Muscle layer of duodenum (tissue), 2 donors: ENCODE results near the gene BACH2.

Experiments
- H3K27ac ChIP-seq: one replicate; pipeline ENCODE4 v1.7.0; 2013; ENCODE audit warnings: mild to moderate bottlenecking, low read length
- H3K27me3 ChIP-seq: one replicate; pipeline ENCODE4 v1.7.0; 2013; ENCODE audit warnings: low read depth, mild to moderate bottlenecking, control low read depth, low read length
- H3K36me3 ChIP-seq, 2 donors: one replicate each; pipeline ENCODE4 v1.7.0; 2013; ENCODE audit warnings: low read length in 2 of 2, control low read depth in 1 of 2, mild to moderate bottlenecking in 1 of 2; ENCODE audit not compliant: insufficient read depth in 2 of 2, control insufficient read depth in 1 of 2
- H3K4me1 ChIP-seq, 2 donors: one replicate each; pipeline ENCODE4 v1.7.0; 2013; ENCODE audit warnings: low read length in 2 of 2, mild to moderate bottlenecking in 2 of 2, control low read depth in 1 of 2, moderate library complexity in 1 of 2; ENCODE audit not compliant: insufficient read depth in 2 of 2, control insufficient read depth in 1 of 2
- H3K4me3 ChIP-seq, 2 donors: one replicate each; pipeline ENCODE4 v1.7.0; 2013; ENCODE audit warnings: low read length in 2 of 2, low read depth in 1 of 2, mild to moderate bottlenecking in 1 of 2
- H3K9me3 ChIP-seq, 2 donors: one replicate each; pipeline ENCODE4 v1.7.0; 2013; ENCODE audit warnings: low read length in 2 of 2, control low read depth in 1 of 2, mild to moderate bottlenecking in 1 of 2; ENCODE audit not compliant: control insufficient read depth in 1 of 2
- donor health status: healthy.

The BACH2 gene

DNA sequence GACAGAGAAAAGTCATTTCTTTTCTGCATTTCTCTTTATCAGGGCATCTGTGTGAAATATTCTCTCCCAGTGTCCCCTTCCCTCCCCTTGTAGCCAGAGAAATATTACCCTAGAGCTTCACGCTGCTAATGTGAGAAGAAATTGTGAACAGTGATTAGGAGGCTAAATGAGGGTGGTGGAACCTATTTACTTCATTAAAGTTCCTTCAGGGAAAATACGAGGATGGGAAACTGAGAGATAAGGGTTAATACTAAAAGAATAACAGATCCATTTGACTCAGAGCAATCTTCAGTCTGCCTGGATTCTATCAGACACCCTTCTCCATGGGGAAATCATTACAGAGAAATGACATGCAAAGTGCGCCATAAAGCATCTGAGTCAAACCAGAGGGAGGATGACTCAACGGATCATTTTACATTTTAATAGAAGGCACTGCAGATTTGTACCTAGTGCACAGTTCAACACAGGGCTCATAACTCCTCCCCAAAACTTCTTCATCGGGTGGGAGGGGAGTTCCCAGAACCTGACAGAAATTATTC, 271.1 kb downstream of the BACH2 start:
- no peak overlapping the region for H3K27ac ChIP-seq
- no peaks in the 10 kb centered on the region for H3K36me3 ChIP-seq
- no peaks in the 10 kb centered on the region for H3K27me3 ChIP-seq
- H3K4me3 ChIP-seq, result no peak overlapping the region
- H3K4me1 ChIP-seq, result no peaks in the 10 kb centered on the region
- no peaks in the 10 kb centered on the region for H3K9me3 ChIP-seq

DNA sequence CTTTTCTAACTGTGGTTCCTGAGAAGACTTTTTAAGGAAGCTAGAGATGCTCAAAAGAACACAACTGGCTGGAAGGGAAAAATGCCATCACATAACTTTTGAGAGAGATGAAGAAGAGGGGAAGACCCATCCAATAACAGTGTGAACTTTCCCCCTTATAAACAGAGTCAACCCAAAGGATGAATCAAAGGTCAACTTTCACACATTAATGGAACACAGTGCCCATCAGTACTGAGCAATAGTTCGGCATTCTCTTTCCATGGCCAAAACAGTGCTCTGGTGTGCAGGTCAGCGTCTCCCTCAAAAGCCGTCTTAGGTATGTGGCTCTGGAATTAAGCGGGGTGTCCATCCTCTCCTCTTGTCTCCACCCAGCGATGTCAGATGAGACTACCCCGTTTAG, 272.0 kb downstream of the BACH2 start:
- H3K9me3 ChIP-seq, result no peaks in the 10 kb centered on the region
- no peak overlapping the region for H3K27ac ChIP-seq
- no peak overlapping the region for H3K4me3 ChIP-seq
- H3K4me1 ChIP-seq, result no peaks in the 10 kb centered on the region
- no peaks in the 10 kb centered on the region for H3K36me3 ChIP-seq
- no peaks in the 10 kb centered on the region for H3K27me3 ChIP-seq

DNA sequence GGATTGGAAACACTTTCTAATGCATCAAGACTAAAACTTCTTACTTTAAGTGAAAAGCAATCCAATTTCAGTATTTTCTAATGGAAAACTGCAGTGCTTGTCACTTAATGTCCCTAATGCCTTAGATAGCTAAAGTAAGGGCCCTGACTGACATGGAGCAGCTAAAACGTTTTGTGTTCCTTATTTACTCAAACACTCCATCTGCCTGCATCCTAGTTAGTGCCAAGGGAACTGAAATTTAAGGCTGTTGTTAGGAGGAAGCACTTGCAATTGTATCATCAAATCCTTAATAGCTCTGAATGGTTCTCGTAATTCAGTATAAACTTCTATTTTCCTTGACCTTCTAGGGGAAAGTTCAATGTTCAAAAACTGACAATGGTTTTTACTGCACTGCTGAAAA, 274.9 kb downstream of the BACH2 start:
- H3K36me3 ChIP-seq, result no peaks in the 10 kb centered on the region
- no peak overlapping the region for H3K27ac ChIP-seq
- no peaks in the 10 kb centered on the region for H3K9me3 ChIP-seq
- no peaks in the 10 kb centered on the region for H3K4me1 ChIP-seq
- no peak overlapping the region for H3K4me3 ChIP-seq
- no peaks in the 10 kb centered on the region for H3K27me3 ChIP-seq

DNA sequence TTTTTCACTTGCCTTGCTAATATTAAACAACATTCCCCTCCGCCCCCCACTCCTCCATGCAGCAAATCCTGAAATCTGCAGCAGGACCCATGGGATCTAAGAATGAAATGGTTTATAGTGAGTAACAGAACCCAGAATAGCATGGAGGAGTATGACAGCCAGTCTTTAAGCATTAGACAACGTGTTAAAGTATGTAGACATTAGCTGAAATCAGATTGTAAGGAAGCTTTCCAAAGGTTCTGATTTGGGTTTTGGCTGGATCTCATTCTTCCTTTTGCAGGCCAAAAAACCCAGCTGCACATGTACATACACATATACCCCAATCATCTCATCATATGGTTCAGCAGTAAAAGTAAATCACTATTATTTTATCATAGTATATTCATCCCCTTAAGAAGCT, 275.9 kb downstream of the BACH2 start:
- Histone ChIP-seq H3K36me3 (no peaks in the 10 kb centered on the region), H3K27me3 (no peaks in the 10 kb centered on the region), H3K27ac (no peak overlapping the region), H3K9me3 (no peaks in the 10 kb centered on the region), H3K4me3 (no peak overlapping the region), H3K4me1 (no peaks in the 10 kb centered on the region)

DNA sequence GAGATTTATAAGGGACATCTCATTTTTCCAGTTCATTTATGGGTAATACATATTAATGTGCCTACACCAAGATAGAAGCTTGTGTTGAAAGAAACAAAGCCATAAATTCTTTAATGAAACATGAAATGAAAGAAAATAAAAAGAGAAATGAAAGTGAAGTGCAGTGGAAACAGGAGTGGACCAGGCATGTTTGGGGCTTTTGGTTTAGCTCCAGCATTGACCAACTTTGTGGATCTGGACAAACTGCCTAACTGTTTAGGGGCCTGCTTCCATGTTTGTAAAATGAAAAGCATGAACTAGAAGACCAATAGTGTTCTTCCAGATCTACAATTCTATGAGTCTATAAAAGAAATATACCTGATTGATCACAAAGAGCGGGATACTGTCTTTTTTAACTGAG, 277.4 kb downstream of the BACH2 start:
- Histone ChIP-seq H3K27ac (no peak overlapping the region), H3K36me3 (no peaks in the 10 kb centered on the region), H3K4me3 (no peak overlapping the region), H3K9me3 (no peaks in the 10 kb centered on the region), H3K27me3 (no peaks in the 10 kb centered on the region), H3K4me1 (no peaks in the 10 kb centered on the region)

DNA sequence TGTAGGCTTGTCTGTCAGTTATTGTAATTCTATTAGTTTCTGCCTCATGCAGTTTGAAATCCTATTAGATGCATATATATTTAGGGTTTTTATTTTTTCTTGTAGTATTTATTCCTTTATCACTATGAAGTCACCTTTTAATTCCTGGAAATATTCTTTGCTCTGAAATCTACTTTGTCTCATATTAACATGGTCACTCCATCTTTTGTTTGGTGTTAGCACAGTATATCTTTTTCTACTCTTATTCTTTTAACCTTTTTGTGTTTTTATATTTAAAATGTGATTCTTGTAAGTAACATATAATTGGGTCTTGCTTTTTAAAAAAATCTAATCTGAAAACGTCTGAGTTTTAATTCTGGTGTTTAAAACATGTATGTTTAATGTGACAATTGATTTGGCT, 280.8 kb downstream of the BACH2 start:
- no peak overlapping the region for H3K27ac ChIP-seq
- H3K4me1 ChIP-seq, result no peaks in the 10 kb centered on the region
- H3K27me3 ChIP-seq, result no peaks in the 10 kb centered on the region
- H3K9me3 ChIP-seq, result no peaks in the 10 kb centered on the region
- no peak overlapping the region for H3K4me3 ChIP-seq
- H3K36me3 ChIP-seq, result no peaks in the 10 kb centered on the region

DNA sequence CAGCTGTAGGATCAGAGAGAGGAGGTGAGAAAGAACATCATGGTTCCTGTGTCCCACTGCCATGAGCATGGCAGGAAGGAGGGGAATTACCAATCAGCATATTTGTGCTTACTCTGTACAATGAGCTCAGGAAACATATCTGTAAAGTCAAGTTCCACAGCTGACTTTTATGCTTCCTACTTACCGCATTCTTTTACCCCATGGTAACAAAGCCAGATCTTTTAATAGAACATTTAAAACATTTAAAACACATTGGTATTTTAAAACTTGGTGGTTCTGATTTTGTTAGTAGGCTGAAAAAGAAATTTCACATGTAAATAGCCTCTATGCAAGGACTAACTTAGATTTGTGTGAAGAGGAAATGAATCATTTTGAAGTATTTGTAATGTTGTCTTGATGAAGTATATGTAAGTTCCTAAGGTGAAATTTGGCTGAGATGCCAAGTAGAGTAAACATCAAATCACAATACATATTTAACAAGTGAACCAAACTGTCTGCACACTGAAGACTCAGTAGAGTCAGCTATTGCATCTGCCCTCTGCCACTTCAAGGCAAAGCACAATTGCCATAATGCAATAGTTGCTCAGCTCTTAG, 287.6 kb downstream of the BACH2 start:
- Histone ChIP-seq H3K4me1 (no peaks in the 10 kb centered on the region), H3K4me3 (no peak overlapping the region), H3K36me3 (peaks cover 0 to 6% of the 10 kb centered on the region in 2 donors), H3K27ac (no peak overlapping the region), H3K9me3 (no peaks in the 10 kb centered on the region), H3K27me3 (no peaks in the 10 kb centered on the region)

DNA sequence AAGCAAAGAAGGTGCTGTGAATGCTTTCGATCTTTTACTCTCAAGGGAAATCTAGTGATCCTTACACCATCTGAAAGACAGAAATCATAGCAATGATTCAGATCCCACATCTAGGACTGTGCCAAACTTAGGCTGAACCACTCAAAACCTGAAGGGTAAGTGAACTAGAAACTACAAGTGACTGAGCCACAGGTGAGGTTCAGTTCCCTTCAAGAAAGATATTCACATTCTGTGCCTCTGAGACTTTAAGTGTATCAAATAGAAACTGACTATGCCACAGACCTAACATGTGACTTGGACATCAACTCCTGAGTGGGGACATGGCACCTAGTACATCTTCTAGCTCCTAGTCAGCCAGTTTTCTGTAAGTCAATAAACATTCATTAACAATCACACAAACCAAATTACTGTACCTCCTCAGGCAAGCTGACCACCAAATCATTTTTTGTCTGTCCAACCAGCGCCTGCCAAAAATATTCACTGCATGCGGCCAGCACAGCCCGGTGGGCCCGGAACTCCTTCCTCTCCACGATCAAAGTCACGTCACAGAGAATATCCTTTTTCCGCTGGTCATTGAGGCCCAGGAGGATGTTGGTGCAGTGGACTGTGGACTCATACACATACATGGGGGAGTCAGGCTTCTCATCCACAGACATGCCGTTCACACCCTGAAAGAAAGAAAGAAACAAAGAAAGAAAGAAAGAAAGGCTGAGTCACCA, 288.3 kb downstream of the BACH2 start:
- H3K9me3 ChIP-seq, result no peaks in the 10 kb centered on the region
- H3K36me3 ChIP-seq, result peaks cover 0 to 6% of the 10 kb centered on the region in 2 donors
- H3K4me1 ChIP-seq, result no peaks in the 10 kb centered on the region
- H3K27ac ChIP-seq, result no peak overlapping the region
- no peaks in the 10 kb centered on the region for H3K27me3 ChIP-seq
- H3K4me3 ChIP-seq, result no peak overlapping the region

DNA sequence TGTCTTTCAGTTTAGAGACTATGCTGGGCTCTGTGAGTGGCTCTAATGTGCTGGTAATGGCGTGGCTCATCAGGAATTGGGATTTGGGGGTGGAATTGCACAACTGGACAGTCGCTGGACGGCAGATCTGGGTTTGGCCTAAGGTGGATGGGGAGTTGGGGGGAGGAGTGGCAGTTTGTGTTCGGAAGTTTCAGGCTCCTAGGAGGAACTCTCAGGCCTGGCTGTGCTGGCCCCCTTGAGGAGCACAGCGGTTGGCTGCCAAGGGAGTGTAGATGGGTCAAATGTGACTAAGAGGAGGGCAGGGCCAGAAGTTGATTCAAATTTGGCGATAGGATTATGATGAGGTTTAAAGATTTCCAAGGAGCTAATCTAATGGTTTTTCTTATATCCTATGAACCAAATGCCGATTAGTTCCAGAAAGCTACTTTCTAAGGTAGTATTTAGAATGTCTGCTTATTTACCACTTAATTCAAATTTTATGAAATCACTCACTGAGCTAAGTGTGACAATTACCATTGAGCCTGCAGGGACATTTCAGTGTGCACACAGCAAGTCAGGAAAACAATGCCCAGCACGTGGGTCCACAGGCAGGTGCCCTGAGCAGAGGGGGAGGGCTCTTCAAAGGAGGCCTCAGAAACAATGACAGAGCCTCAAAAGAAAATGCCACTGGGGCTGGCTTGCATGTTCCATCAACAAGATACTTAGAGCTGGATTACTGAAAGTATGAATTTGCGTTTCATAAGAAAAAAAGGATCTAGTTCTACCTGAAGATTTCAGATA, 291.4 kb downstream of the BACH2 start:
- Histone ChIP-seq H3K9me3 (no peaks in the 10 kb centered on the region), H3K36me3 (peaks cover 0 to 6% of the 10 kb centered on the region in 2 donors), H3K27me3 (no peaks in the 10 kb centered on the region), H3K27ac (no peak overlapping the region), H3K4me1 (no peaks in the 10 kb centered on the region), H3K4me3 (no peak overlapping the region)

DNA sequence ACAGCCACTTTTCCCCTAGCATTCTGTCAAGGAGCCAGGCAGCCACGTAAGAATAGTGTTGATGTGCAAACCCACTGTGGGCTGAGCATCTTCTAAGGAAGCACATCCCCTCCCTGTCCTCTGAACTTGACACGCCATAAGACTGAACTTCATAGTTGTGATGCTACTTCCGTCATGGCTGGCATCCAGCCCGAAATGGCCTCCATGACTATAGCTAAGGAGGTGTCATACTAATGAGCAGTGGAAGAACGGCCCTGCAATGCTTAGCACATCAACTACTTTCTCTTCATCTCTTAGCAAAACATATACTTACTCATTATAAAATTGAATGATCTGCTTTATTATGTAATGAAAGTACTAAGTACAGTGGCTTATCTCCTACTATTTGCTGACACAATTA, 292.1 kb downstream of the BACH2 start:
- Histone ChIP-seq H3K27me3 (no peaks in the 10 kb centered on the region), H3K4me1 (no peaks in the 10 kb centered on the region), H3K9me3 (no peaks in the 10 kb centered on the region), H3K36me3 (peaks cover 0 to 6% of the 10 kb centered on the region in 2 donors), H3K27ac (no peak overlapping the region), H3K4me3 (no peak overlapping the region)

DNA sequence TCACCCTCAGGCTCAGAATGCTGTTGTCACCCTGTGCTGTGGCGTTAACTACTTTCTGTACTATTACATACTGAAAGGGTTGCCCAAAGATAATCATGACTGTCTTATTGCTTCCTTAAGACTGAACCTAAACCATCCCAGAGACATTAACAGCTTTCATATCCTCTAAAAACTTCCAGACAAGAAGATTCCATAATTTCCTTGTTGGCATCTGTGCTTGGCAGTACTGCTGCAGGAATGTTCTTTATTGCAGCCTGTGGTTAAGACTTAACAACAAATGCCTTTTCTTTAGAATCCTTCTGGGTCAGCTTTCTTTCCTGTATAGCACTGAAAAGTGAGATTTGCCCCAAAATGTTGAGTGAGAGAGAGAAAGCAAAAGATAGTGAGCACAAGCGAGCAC, 292.7 kb downstream of the BACH2 start:
- Histone ChIP-seq H3K36me3 (peaks cover 0 to 6% of the 10 kb centered on the region in 2 donors), H3K4me3 (no peak overlapping the region), H3K4me1 (peaks cover 0 to 2% of the 10 kb centered on the region in 2 donors), H3K27ac (no peak overlapping the region), H3K9me3 (no peaks in the 10 kb centered on the region), H3K27me3 (no peaks in the 10 kb centered on the region)
